OCI-LY1 (cell line): ENCODE results near the gene NSD2.

Source experiments
- H2AFZ ChIP-seq: fragments of 200-600 bp; sonication (generic), shearing (Covaris generic); 2 replicates; pipeline ENCODE4 v1.6.0; 2014; ENCODE audit warnings: antibody characterized with exemption, mild to moderate bottlenecking, low read length
- H3F3A ChIP-seq: fragments of 200-600 bp; sonication (generic), shearing (Covaris generic); 2 replicates; pipeline ENCODE4 v1.6.0; 2014; ENCODE audit warnings: mild to moderate bottlenecking, antibody characterized with exemption, low read length, moderate library complexity; ENCODE audit not compliant: insufficient read depth
- H3K27ac ChIP-seq: fragments of 200-600 bp; sonication (generic); 2 replicates; pipeline ENCODE4 v1.5.1; 2014; ENCODE audit warnings: low read length, mixed run types, mild to moderate bottlenecking, low read depth; ENCODE audit not compliant: poor library complexity, severe bottlenecking
- H3K27me3 ChIP-seq: fragments of 200-600 bp; sonication (generic); 2 replicates; pipeline ENCODE4 v1.6.0; 2014; ENCODE audit warnings: antibody characterized with exemption, mild to moderate bottlenecking, low read length, moderate library complexity; ENCODE audit not compliant: insufficient read depth
- H3K36me3 ChIP-seq: fragments of 200-600 bp; sonication (generic); 2 replicates; pipeline ENCODE4 v1.6.1; 2014; ENCODE audit warnings: mild to moderate bottlenecking, antibody characterized with exemption, low read length, moderate library complexity, mixed read lengths; ENCODE audit not compliant: insufficient read depth
- H3K4me1 ChIP-seq: fragments of 200-600 bp; sonication (generic); 2 replicates; pipeline ENCODE4 v1.5.1; 2014; ENCODE audit warnings: mild to moderate bottlenecking, low read length, moderate library complexity; ENCODE audit not compliant: insufficient read depth, severe bottlenecking
- H3K4me2 ChIP-seq: fragments of 200-600 bp; sonication (generic), shearing (Covaris generic); 2 replicates; pipeline ENCODE4 v1.6.1; 2014; ENCODE audit warnings: low read length
- H3K4me3 ChIP-seq: fragments of 200-600 bp; sonication (generic); 2 replicates; pipeline ENCODE4 v1.5.1; 2014; ENCODE audit warnings: low read length, low read depth, mild to moderate bottlenecking, mixed read lengths; ENCODE audit not compliant: poor library complexity, severe bottlenecking
- H3K79me2 ChIP-seq: fragments of 200-600 bp; shearing (Covaris generic); 2 replicates; pipeline ENCODE4 v1.6.1; 2016; ENCODE audit warnings: mixed run types, low read length, mixed read lengths; ENCODE audit not compliant: insufficient read depth
- H3K9ac ChIP-seq: fragments of 200-600 bp; sonication (generic), shearing (Covaris generic); 2 replicates; pipeline ENCODE4 v1.6.1; 2014; ENCODE audit warnings: mild to moderate bottlenecking, low read length, mixed read lengths
- H3K9me2 ChIP-seq: fragments of 200-600 bp; sonication (generic), shearing (Covaris generic); 2 replicates; pipeline ENCODE4 v1.6.1; 2014; ENCODE audit warnings: low read depth, mild to moderate bottlenecking, low read length, mixed read lengths
- H3K9me3 ChIP-seq: fragments of 200-600 bp; shearing (Covaris generic); 2 replicates; pipeline ENCODE4 v1.6.1; 2014; ENCODE audit warnings: low read length, mixed read lengths
- H4K20me1 ChIP-seq: fragments of 200-600 bp; sonication (generic), shearing (Covaris generic); 2 replicates; pipeline ENCODE4 v1.6.0; 2016; ENCODE audit warnings: mild to moderate bottlenecking, low read length; ENCODE audit not compliant: insufficient read depth
- CTCF ChIP-seq: fragments of 200-600 bp; sonication (generic), shearing (Covaris generic); IDR thresholded peaks from 2 replicates; pipeline ENCODE4 v1.5.1; 2017; ENCODE audit warnings: mild to moderate bottlenecking, antibody characterized with exemption, low read length, moderate library complexity, mixed read lengths
- EZH2 ChIP-seq: fragments of 200-600 bp; sonication (generic), shearing (Covaris generic); IDR thresholded peaks from 2 replicates; pipeline ENCODE4 v1.8.0; 2017; ENCODE audit warnings: borderline replicate concordance, mixed run types, mild to moderate bottlenecking, antibody characterized with exemption, low read length, moderate library complexity, mixed read lengths

Gene NSD2

DNA sequence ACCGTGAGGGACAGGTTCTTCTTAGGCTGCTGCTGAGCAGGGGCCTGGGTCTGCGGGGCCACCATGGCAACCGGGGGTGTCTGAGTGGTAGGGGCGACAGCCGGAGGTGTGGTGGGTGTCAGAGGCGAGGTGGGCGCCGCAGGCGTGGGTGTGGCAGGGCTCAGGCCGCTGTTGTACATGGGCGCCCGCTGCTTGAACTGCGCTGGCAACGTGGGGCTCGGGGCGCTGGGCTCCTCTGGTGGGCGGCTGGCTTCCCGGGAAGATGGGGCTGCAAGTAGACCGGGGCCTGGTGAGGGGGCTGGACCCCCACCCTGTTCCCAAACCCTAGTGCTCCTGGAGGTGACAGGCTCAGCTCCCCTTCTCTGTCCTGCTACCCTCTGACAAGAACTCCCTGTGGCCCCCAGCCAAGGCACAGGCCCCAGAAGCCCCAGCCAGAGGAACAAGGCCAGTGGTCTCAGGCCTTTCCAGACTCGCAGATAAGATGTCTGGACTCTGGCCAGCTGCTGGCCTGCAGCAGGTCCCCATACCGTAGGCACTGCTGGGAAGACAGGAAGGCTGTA lies 112.7 kb downstream of the NSD2 start:
- no peaks in the 10 kb centered on the region for H3F3A ChIP-seq
- no peak overlapping the region for H3K27ac ChIP-seq
- no peak overlapping the region for H3K4me3 ChIP-seq
- H4K20me1 ChIP-seq, result no peaks in the 10 kb centered on the region
- no peaks in the 10 kb centered on the region for H3K4me1 ChIP-seq
- H3K9me2 ChIP-seq, result no peaks in the 10 kb centered on the region
- H3K36me3 ChIP-seq, result peaks cover 60% of the 10 kb centered on the region
- no peaks in the 10 kb centered on the region for H3K9me3 ChIP-seq
- no peaks in the 10 kb centered on the region for H3K27me3 ChIP-seq
- no peak overlapping the region for H3K4me2 ChIP-seq
- no peak overlapping the region for H3K9ac ChIP-seq
- H2AFZ ChIP-seq, result no peak overlapping the region
- TF ChIP-seq CTCF (no peak), EZH2 (no peak)
- H3K79me2 ChIP-seq, result no peaks in the 10 kb centered on the region

DNA sequence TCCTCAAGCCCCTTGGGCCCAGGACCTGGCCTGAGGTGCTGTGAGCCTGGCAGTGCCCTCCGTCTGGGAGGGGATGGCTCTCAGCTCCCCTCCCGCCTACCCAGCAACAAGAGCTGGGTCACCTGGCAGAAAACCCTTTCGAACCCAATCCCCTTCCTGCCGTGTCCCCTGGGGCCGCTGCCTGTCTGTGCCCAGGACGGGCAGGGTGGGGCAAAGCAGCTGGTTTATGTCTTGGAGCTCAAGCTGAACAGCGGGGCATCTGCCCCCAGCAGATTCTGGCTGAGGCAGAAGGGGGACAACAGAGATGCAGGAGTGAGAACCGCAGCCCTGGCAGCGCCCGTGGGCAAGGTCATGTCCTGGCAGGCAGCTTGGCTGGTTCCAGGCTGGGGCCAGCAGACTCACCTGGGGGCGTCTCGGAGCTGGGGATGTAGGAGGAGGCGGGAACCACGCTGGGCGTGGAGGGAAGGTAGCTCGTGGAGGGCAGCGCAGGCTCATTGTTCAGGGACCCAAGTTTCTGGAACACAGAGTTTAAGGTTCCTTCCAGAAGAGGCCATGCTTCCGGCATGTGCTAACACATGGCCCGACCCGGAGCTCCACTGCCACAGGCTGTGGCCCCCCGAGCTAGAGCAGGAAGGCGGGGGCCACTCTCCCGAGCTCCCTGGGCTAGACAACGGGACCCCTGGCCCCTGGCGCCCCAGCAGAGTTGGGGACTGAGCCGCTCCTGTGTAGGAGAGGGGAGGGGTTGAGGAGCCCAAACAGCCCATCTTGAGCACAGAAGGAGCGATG lies 113.4 kb downstream of the NSD2 start:
- Histone ChIP-seq H3K79me2 (no peaks in the 10 kb centered on the region), H3K9ac (no peak overlapping the region), H3K9me3 (no peaks in the 10 kb centered on the region), H3K4me3 (no peak overlapping the region), H4K20me1 (no peaks in the 10 kb centered on the region), H3K4me2 (no peak overlapping the region), H3K4me1 (no peaks in the 10 kb centered on the region), H3K36me3 (peaks cover 58% of the 10 kb centered on the region), H3K27me3 (no peaks in the 10 kb centered on the region), H3K27ac (no peak overlapping the region), H2AFZ (no peak overlapping the region), H3F3A (no peaks in the 10 kb centered on the region), H3K9me2 (no peaks in the 10 kb centered on the region)
- TF ChIP-seq EZH2, result no peak
- no peak for TF ChIP-seq CTCF

DNA sequence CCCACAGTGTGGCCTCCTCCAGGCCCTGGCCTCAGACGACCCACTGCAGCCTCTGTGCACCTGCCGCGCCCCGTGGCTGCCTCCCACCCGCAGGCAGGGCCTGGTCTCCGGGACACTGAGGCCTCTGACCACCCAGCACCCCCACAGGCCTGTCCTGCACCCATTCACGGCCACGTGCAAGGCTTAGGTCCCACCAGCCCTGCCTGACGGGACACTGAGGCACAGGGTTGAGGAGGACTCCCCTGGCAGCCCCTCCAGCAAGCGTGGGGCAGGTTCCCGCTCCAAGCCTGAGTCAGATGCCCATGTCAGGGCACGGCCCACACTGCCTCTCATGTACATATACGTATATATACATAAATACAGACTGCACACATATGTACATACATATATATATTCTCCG lies 114.1 kb downstream of the NSD2 start:
- Histone ChIP-seq H3K36me3 (peaks cover 51% of the 10 kb centered on the region), H3K9me2 (no peaks in the 10 kb centered on the region), H3K4me1 (no peaks in the 10 kb centered on the region), H3K79me2 (no peaks in the 10 kb centered on the region), H3F3A (no peaks in the 10 kb centered on the region), H3K4me2 (no peak overlapping the region), H3K9me3 (no peaks in the 10 kb centered on the region), H3K9ac (no peak overlapping the region), H4K20me1 (no peaks in the 10 kb centered on the region), H3K4me3 (no peak overlapping the region), H2AFZ (no peak overlapping the region), H3K27ac (no peak overlapping the region), H3K27me3 (no peaks in the 10 kb centered on the region)
- TF ChIP-seq CTCF, result no peak
- no peak for TF ChIP-seq EZH2
